Muscle layer of duodenum (tissue), 2 donors: Measurements from ENCODE around the gene GPR83.
"Not testable (repeated sequence)": the region's sequence is repeated elsewhere in the genome, so short reads cannot be mapped to it uniquely, and the experiment has no call there.

Source experiments
- H3K27ac ChIP-seq: one replicate; pipeline ENCODE4 v1.7.0; 2013; ENCODE audit warnings: mild to moderate bottlenecking, low read length
- H3K27me3 ChIP-seq: one replicate; pipeline ENCODE4 v1.7.0; 2013; ENCODE audit warnings: low read depth, mild to moderate bottlenecking, control low read depth, low read length
- H3K36me3 ChIP-seq, 2 donors: one replicate each; pipeline ENCODE4 v1.7.0; 2013; ENCODE audit warnings: low read length in 2 of 2, control low read depth in 1 of 2, mild to moderate bottlenecking in 1 of 2; ENCODE audit not compliant: insufficient read depth in 2 of 2, control insufficient read depth in 1 of 2
- H3K4me1 ChIP-seq, 2 donors: one replicate each; pipeline ENCODE4 v1.7.0; 2013; ENCODE audit warnings: low read length in 2 of 2, mild to moderate bottlenecking in 2 of 2, control low read depth in 1 of 2, moderate library complexity in 1 of 2; ENCODE audit not compliant: insufficient read depth in 2 of 2, control insufficient read depth in 1 of 2
- H3K4me3 ChIP-seq, 2 donors: one replicate each; pipeline ENCODE4 v1.7.0; 2013; ENCODE audit warnings: low read length in 2 of 2, low read depth in 1 of 2, mild to moderate bottlenecking in 1 of 2
- H3K9me3 ChIP-seq, 2 donors: one replicate each; pipeline ENCODE4 v1.7.0; 2013; ENCODE audit warnings: low read length in 2 of 2, control low read depth in 1 of 2, mild to moderate bottlenecking in 1 of 2; ENCODE audit not compliant: control insufficient read depth in 1 of 2
- donor health status: healthy.

Gene GPR83

DNA sequence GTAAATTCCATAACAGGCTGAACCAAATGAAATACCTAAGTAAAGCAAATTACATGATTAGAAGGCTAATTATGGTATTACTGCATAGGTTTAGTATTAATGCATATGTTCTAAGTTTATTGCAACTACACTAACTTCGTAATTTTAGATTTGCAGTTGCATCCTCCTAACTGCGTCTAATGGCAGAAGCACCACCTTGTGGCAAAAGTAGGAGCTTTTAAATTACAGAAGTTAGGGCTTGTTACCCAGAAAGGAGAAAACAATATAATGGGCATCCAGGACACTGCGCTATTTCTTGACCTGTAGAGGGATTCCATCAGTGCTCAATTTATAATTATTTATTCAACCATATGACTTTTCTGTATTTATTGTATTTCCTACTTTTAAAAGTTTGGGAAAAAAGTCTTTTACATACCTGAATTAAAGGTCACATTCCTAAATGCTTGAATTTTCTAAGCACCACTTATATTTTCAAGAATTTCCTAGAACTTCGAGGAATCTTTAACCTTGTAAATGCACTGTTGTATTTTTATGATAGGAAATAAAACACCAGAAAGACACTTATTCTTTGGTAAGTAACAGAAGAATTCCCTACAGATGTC lies 16.3 kb upstream of the GPR83 start:
- Histone ChIP-seq H3K4me1 (peaks cover 0 to 3% of the 10 kb centered on the region in 2 donors), H3K36me3 (peaks cover 3 to 7% of the 10 kb centered on the region in 2 donors), H3K4me3 (no peak overlapping the region), H3K9me3 (no peaks in the 10 kb centered on the region), H3K27ac (no peak overlapping the region), H3K27me3 (no peaks in the 10 kb centered on the region)

DNA sequence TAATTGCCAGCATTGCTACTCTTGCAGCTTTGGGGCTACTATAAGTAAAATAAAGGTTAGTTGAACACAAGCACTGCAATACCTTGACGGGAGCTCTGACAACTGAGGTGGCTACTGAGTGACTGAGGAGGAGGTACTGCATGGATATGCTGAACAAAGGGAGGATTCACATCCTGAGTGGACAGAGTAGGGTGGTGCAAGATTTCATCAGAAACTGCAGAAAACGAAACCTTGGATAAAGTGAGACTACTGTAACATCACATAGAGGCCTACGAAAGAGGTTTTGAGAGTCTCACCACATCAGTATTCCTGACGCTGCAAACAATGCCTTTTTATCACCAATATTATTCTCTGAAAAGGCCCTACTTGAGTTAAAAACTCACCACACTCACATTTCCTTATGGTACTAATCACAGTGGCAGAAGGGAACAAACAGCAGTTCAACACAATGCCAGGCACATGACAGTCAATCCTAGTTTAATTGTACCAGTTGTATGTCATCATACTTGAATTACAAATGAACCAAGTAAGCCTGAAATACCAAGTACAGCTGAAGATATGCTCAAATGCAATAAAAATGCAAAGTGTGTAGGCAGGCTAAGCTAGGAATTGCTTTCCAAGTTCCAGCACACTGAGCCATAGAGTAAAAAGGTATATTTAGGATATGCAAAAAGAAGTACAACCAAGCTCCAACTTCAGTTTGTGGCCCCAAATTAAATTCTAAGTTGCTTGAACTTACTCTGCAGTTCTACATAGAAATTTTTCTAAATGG lies 4.0 kb upstream of the GPR83 start:
- H3K9me3 ChIP-seq = no peaks in the 10 kb centered on the region

DNA sequence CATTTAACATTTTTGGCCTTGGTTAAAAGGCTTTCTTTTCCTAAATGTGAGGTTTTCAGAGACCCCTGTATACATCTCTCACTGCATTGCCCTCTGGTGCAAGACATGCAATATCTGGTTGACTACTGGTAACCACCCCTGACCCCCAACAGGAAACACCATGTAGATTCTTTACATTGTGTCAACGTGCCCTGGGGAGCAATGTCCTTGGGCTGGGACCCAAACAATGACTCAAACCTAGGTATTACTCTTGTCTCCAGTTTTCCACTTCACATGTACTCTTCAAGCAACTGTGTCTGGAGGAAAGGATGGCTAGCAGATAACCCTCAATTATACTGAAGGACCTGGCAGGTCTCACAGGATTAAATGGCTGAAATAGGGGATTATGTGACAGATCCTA lies 1.1 kb upstream of the GPR83 start:
- no peaks in the 10 kb centered on the region for H3K36me3 ChIP-seq
- H3K4me1 ChIP-seq = peaks cover 0 to 14% of the 10 kb centered on the region in 2 donors
- no peaks in the 10 kb centered on the region for H3K9me3 ChIP-seq
- no peak overlapping the region for H3K4me3 ChIP-seq
- peaks cover 24% of the 10 kb centered on the region for H3K27me3 ChIP-seq
- no peak overlapping the region for H3K27ac ChIP-seq

More for the DNA sequence above, 4.0 kb upstream of the GPR83 start:
- Histone ChIP-seq H3K4me3 (no peak overlapping the region), H3K36me3 (no peaks in the 10 kb centered on the region), H3K4me1 (peaks cover 0 to 14% of the 10 kb centered on the region in 2 donors), H3K27ac (no peak overlapping the region), H3K27me3 (peaks cover 14% of the 10 kb centered on the region)

DNA sequence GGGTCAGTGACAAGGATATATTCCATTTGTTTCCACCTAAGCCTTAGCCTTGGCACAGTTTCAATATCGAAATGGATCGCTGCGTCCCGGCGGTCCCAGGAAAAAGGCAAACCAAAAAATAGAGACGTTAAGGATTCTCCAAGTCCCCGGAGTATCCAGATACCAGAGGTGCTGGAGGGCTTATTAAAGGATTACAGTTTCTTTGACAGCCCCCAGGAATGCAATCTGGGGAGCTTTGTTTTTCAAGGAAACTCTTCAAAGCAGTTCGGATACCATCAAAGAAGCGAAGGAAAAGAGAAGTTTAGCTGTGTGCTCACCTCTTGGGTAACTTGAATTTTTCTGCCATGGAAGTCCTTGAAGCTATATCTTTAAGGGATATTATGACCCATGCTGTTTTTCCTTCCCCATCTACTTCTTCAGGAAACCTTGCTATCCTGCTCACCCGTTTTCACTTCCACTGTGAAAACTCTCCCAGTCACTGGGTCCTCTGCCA lies 600 bp upstream of the GPR83 start:
- Histone ChIP-seq H3K9me3 (no peaks in the 10 kb centered on the region), H3K27me3 (peaks cover 24% of the 10 kb centered on the region), H3K4me1 (peaks cover 0 to 14% of the 10 kb centered on the region in 2 donors), H3K4me3 (peak overlapping the region in 1 of 2 donors; percentile 70), H3K36me3 (no peaks in the 10 kb centered on the region), H3K27ac (no peak overlapping the region)

DNA sequence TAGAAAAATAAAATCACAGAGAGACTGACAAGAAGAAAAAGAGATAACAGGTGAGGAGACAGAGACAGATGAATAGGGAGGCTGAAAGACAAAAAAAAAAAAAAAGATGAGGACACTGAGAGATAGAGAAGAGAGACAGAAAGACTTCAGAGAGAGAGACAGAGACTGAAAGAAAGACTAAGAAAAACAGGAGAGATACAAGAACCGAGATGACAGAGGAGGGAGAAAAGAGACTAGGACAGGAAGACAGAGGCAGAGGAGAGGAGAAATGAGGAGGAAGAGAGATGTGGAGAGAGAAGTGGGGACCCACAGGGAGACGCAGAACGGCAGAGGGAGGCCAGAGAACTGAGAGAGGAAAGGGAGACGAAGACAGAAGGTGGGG lies 771 bp downstream of the GPR83 start:
- Histone ChIP-seq H3K4me3 (peak overlapping the region in 1 of 2 donors; percentile 70), H3K27me3 (peaks cover 24% of the 10 kb centered on the region), H3K27ac (no peak overlapping the region), H3K4me1 (peaks cover 0 to 14% of the 10 kb centered on the region in 2 donors), H3K9me3 (no peaks in the 10 kb centered on the region), H3K36me3 (no peaks in the 10 kb centered on the region)

DNA sequence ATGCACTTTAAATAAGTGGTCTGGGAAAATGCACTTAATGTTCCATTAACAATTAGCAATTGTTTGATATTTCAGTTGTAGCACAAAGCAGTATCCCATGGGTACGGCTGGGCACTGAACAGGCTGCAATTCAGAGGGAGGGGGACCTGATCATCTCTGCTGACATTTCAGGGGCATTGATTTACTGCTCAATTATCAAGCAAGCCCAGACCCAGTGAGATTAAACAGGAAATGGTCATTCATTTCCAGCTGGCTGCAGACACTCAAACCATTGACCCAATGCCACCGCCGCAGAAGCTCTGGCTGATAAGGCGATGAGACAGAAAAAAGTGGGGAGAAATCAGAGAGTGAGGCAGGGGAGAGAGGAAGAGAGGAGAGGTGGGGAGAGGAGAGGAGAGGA lies 1.2 kb downstream of the GPR83 start:
- Histone ChIP-seq H3K4me3 (peak overlapping the region in 1 of 2 donors; percentile 70), H3K9me3 (no peaks in the 10 kb centered on the region), H3K4me1 (peaks cover 0 to 14% of the 10 kb centered on the region in 2 donors), H3K27ac (no peak overlapping the region), H3K27me3 (peaks cover 24% of the 10 kb centered on the region), H3K36me3 (no peaks in the 10 kb centered on the region)

DNA sequence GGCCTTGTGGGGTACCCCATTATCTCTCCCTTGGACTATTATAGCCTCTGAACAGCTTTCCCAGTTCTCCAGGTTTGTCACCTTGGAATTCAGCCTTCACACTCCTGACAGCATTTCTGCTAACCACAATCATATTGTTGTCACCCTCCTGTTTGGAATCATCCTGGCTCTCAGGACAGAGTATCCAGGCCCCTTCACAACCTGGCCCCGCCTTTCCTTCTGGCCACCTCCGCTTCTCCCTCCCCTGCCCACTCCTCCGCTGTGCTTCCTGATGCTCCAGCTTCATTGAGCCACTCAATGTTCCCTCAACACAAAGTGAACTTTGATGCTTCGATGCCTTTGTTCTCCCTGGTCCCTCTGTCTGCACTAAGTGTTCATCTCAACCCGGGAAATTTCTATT lies 3.1 kb downstream of the GPR83 start:
- H3K27me3 ChIP-seq = peaks cover 24% of the 10 kb centered on the region
- no peaks in the 10 kb centered on the region for H3K36me3 ChIP-seq
- no peaks in the 10 kb centered on the region for H3K9me3 ChIP-seq
- no peak overlapping the region for H3K27ac ChIP-seq
- H3K4me3 ChIP-seq = no peak overlapping the region
- peaks cover 0 to 14% of the 10 kb centered on the region in 2 donors for H3K4me1 ChIP-seq

DNA sequence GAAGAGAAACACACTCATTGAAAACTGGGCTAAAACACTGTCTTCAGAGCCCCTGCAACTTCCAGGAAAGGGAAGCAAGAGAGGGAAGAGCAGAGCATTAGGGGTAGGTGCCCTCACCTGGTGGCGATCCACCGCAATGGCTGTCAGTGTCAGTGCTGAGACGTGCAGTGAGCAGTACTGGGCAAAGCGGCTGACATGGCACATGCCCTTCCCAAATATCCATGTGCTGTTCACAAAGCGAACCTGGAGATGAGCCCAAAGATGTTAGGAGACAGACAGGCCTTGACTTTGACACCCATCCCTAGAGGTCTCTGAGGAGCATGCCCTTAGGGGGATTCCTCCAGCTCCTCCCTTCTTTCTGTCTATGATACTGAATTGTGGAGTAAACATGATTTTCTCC lies 4.9 kb downstream of the GPR83 start:
- H3K4me1 ChIP-seq = peaks cover 0 to 8% of the 10 kb centered on the region in 2 donors
- peaks cover 16% of the 10 kb centered on the region for H3K27me3 ChIP-seq
- no peak overlapping the region for H3K4me3 ChIP-seq
- no peaks in the 10 kb centered on the region for H3K36me3 ChIP-seq
- peaks cover 0 to 2% of the 10 kb centered on the region in 2 donors for H3K9me3 ChIP-seq
- no peak overlapping the region for H3K27ac ChIP-seq

DNA sequence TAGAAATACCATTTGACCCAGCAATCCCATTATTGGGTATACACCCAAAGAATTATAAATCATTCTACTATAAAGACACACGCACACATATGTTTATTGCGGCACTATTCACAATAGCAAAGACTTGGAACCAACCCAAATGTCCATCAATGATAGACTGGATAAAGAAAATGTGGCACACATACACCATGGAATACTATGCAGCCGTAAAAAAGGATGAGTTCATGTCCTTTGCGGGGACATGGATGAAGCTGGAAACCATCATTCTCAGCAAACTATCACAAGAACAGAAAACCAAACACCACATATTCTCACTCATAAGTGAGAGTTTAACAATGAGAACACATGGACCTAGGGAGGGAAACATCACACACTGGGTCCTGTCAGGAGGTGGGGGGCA lies 9.3 kb downstream of the GPR83 start:
- H3K4me3 ChIP-seq, H3K9me3 ChIP-seq, H3K36me3 ChIP-seq, H3K4me1 ChIP-seq, H3K27me3 ChIP-seq, H3K27ac ChIP-seq: not testable (repeated sequence)

DNA sequence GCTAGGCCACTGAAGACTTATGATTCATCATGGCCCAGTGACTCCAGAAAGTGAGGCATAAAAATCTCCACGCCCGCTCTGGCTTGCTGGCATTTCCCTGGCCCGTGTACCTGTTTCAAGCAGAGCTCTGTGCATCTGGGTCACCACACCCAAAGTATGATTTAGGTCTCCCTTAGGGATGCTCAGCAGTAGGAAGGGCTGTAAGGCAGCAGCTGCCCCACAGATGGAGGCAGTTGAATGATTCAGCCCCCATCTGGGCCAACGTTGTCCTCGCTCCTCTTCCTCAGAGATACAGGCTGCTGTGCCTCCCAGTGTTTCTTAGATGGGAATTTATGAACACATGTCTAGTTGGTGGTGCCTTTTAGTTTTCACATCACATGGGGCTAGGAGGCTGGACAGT lies 21.6 kb downstream of the GPR83 start:
- Histone ChIP-seq H3K27me3 (no peaks in the 10 kb centered on the region), H3K4me1 (no peaks in the 10 kb centered on the region), H3K9me3 (no peaks in the 10 kb centered on the region), H3K27ac (no peak overlapping the region), H3K4me3 (no peak overlapping the region), H3K36me3 (no peaks in the 10 kb centered on the region)

DNA sequence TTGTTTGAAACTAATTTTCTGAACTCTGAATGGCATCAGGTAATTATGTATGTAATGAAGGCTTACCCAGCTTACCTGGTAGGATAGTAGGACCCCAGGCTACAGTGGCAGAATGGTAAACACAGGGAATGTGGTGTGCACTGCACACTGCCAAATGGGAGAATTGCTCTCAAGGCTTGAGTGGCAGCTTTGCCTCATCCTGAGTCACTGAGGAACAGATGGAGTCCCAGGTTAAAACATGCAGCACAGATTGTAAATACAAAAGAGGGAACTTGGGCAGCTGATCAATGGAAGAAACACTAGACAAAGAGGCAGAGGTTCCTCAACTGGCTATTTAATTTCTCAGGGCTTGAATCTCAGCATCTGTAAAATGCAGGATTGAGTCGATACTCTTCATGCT lies 24.4 kb downstream of the GPR83 start:
- Histone ChIP-seq H3K27me3 (no peaks in the 10 kb centered on the region), H3K27ac (no peak overlapping the region), H3K4me3 (no peak overlapping the region), H3K9me3 (no peaks in the 10 kb centered on the region), H3K4me1 (no peaks in the 10 kb centered on the region), H3K36me3 (no peaks in the 10 kb centered on the region)
